HCT116 (cell line): ENCODE results near the gene PLA2G1B. TPM values are rescaled to one million over a fixed set of nuclear protein-coding genes. Genes with fewer than 3 reads are reported as not detected.

ENCODE experiments used
- ATAC-seq: fragments of 200-7000 bp; cut with Tn5 transposase; 2 replicates; pipeline ENCODE4 v1.9.1; 2020; ENCODE audit warnings: mild to moderate bottlenecking, moderate library complexity
- BruUV-seq: library from RNA; stranded (reverse); fragments of 400-500 nt; replicated peaks from 2 replicates; lab custom pipeline; 2021; lab: Mats Ljungman, UMichigan
- CTCF ChIA-PET: fragments of 300-600 bp; sonication (Branson Sonifier 250); formaldehyde crosslinking; loops from one replicate; lab custom pipeline; 2021; ENCODE audit warnings: antibody characterized with exemption; lab: Charles Lee
- POLR2A ChIA-PET: fragments of 300-600, 350-600 bp; sonication (Branson Sonifier 250); formaldehyde crosslinking; loops from one replicate; lab custom pipeline; 2021; ENCODE audit warnings: antibody characterized with exemption; lab: Charles Lee
- RAD21 ChIA-PET, 2 experiments: fragments of 300-600 bp; sonication (Branson Sonifier 250); formaldehyde crosslinking; loops; one replicate each; lab custom pipeline; 2023; ENCODE audit warnings: low total read pairs in 2 of 2; ENCODE audit not compliant: uncharacterized antibody in 2 of 2, unreplicated experiment in 2 of 2, low non-redundant PET in 1 of 2; lab: Charles Lee
- DNase-seq: peaks from one replicate; pipeline ENCODE4 v3.0.0-alpha.2; 2010; ENCODE audit warnings: low read depth, low spot score
- H2AFZ ChIP-seq: fragments of 200-600 bp; shearing (Covaris generic), sonication (generic); 2 replicates; pipeline ENCODE4 v1.6.1; 2017; ENCODE audit warnings: low read depth, mixed run types, mixed read lengths, antibody characterized with exemption, low read length; ENCODE audit not compliant: poor library complexity, severe bottlenecking
- H3K27ac ChIP-seq: 2 replicates; pipeline ENCODE4 v1.5.1; 2012; ENCODE audit warnings: low read depth, low read length
- H3K27me3 ChIP-seq: fragments of 200-600 bp; sonication (generic); 2 replicates; pipeline ENCODE4 v1.6.1; 2016; ENCODE audit warnings: mixed run types, low read length, mixed read lengths; ENCODE audit not compliant: insufficient read depth
- H3K36me3 ChIP-seq, 2 experiments: fragments of 200-500 bp in 1 of 2; fragments of 200-600 bp in 1 of 2; sonication (Bioruptor generic) in 1 of 2; sonication (generic) in 1 of 2; 2 replicates each; pipeline versions ENCODE4 v1.5.1 to v1.6.1; 2014 to 2016; ENCODE audit warnings: low read length in 2 of 2, inconsistent platforms in 1 of 2, mixed read lengths in 1 of 2, mixed run types in 1 of 2; ENCODE audit not compliant: insufficient read depth in 2 of 2, control insufficient read depth in 1 of 2
- H3K4me1 ChIP-seq, 2 experiments: fragments of 200-600 bp in 1 of 2; sonication (generic) in 1 of 2; 2 replicates each; pipeline versions ENCODE4 v1.5.1 to v1.6.1; 2012 to 2017; ENCODE audit warnings: low read length in 2 of 2, inconsistent platforms in 1 of 2, mild to moderate bottlenecking in 1 of 2, mixed read lengths in 1 of 2, mixed run types in 1 of 2, moderate library complexity in 1 of 2; ENCODE audit not compliant: insufficient read depth in 2 of 2, control insufficient read depth in 1 of 2
- H3K4me2 ChIP-seq: fragments of 200-600 bp; sonication (generic); 2 replicates; pipeline ENCODE4 v1.6.1; 2017; ENCODE audit warnings: mixed run types, low read length, mixed read lengths
- H3K4me3 ChIP-seq, 2 experiments: fragments of 200-600 bp in 1 of 2; sonication (generic) in 1 of 2; replicated peaks in 1 of 2; 2 replicates each; pipeline ENCODE4 v1.5.1; 2011 to 2016; ENCODE audit warnings: low read length in 2 of 2, control low read depth in 1 of 2, low read depth in 1 of 2, mild to moderate bottlenecking in 1 of 2, mixed read lengths in 1 of 2, mixed run types in 1 of 2
- H3K79me2 ChIP-seq: fragments of 200-600 bp; sonication (generic); 2 replicates; pipeline ENCODE4 v1.6.1; 2017; ENCODE audit warnings: mild to moderate bottlenecking, mixed run types, low read length, moderate library complexity, mixed read lengths; ENCODE audit not compliant: insufficient read depth
- H3K9ac ChIP-seq: fragments of 200-600 bp; sonication (generic); 2 replicates; pipeline ENCODE4 v1.6.1; 2016; ENCODE audit warnings: low read length, mixed read lengths
- H3K9me2 ChIP-seq: fragments of 200-600 bp; sonication (generic), shearing (Covaris generic); 2 replicates; pipeline ENCODE4 v1.6.1; 2017; ENCODE audit warnings: mixed run types, mild to moderate bottlenecking, moderate library complexity; ENCODE audit not compliant: insufficient read depth
- H3K9me3 ChIP-seq, 2 experiments: fragments of 200-500 bp in 1 of 2; fragments of 200-600 bp in 1 of 2; sonication (Bioruptor generic) in 1 of 2; sonication (generic) in 1 of 2; 2 replicates each; pipeline ENCODE4 v1.6.1; 2014 to 2017; ENCODE audit warnings: low read length in 2 of 2, mixed read lengths in 2 of 2, inconsistent platforms in 1 of 2, low read depth in 1 of 2, mild to moderate bottlenecking in 1 of 2, mixed run types in 1 of 2, moderate library complexity in 1 of 2; ENCODE audit not compliant: control insufficient read depth in 1 of 2, insufficient read depth in 1 of 2
- H4K20me1 ChIP-seq: fragments of 200-600 bp; sonication (generic), shearing (Covaris generic); 2 replicates; pipeline ENCODE4 v1.6.1; 2017; ENCODE audit warnings: mixed run types, mild to moderate bottlenecking, moderate library complexity; ENCODE audit not compliant: insufficient read depth
- CBX3 ChIP-seq: IDR thresholded peaks from 2 replicates; pipeline ENCODE4 v1.6.1; 2012; ENCODE audit warnings: low read depth
- CEBPB ChIP-seq: IDR thresholded peaks from 2 replicates; pipeline ENCODE4 v1.6.1; 2012; ENCODE audit warnings: low read depth
- ELF1 ChIP-seq: IDR thresholded peaks from 2 replicates; pipeline ENCODE4 v1.6.1; 2012; ENCODE audit warnings: low read depth, borderline replicate concordance
- FOSL1 ChIP-seq: IDR thresholded peaks from 2 replicates; pipeline ENCODE4 v1.6.1; 2012; ENCODE audit warnings: low read depth
- MAX ChIP-seq: IDR thresholded peaks from 2 replicates; pipeline ENCODE4 v1.6.1; 2012
- POLR2A ChIP-seq: IDR thresholded peaks from 2 replicates; pipeline ENCODE4 v1.7.0; 2011; ENCODE audit warnings: borderline replicate concordance; ENCODE audit not compliant: insufficient read depth, insufficient read length; ENCODE audit errors: extremely low read depth
- POLR2AphosphoS5 ChIP-seq: IDR thresholded peaks from 2 replicates; pipeline ENCODE4 v1.6.1; 2011; ENCODE audit warnings: mild to moderate bottlenecking, low read depth, low read length, moderate library complexity
- RAD21 ChIP-seq: IDR thresholded peaks from 2 replicates; pipeline ENCODE4 v1.6.1; 2012; ENCODE audit warnings: low read depth, mild to moderate bottlenecking
- SIN3A ChIP-seq: IDR thresholded peaks from 2 replicates; pipeline ENCODE4 v1.6.1; 2012; ENCODE audit warnings: low read depth
- SP1 ChIP-seq: IDR thresholded peaks from 2 replicates; pipeline ENCODE4 v1.6.1; 2012; ENCODE audit warnings: low read depth
- SRF ChIP-seq: IDR thresholded peaks from 2 replicates; pipeline ENCODE4 v1.6.1; 2012; ENCODE audit warnings: low read depth
- TCF7L2 ChIP-seq: IDR thresholded peaks from 2 replicates; pipeline ENCODE4 v1.7.0; 2011; ENCODE audit warnings: borderline replicate concordance, inconsistent platforms; ENCODE audit not compliant: insufficient read depth, insufficient read length; ENCODE audit errors: extremely low read depth
- ZBTB33 ChIP-seq: IDR thresholded peaks from 2 replicates; pipeline ENCODE4 v1.6.1; 2011; ENCODE audit warnings: mild to moderate bottlenecking, low read length, moderate library complexity; ENCODE audit not compliant: insufficient replicate concordance; ENCODE audit errors: extremely low read depth
- ZFX ChIP-seq: fragments of 450-650 bp; IDR thresholded peaks from 2 replicates; pipeline ENCODE4 v1.6.1; 2017
- ZNF274 ChIP-seq: fragments of 200-500 bp; sonication (Bioruptor generic); IDR thresholded peaks from 2 replicates; pipeline ENCODE4 v1.6.1; 2014; ENCODE audit warnings: mild to moderate bottlenecking, low read depth, low read length, inconsistent platforms
- intact Hi-C: fragments of 100-400 bp; cut with micrococcal nuclease; formaldehyde crosslinking; loops from 2 replicates; pipeline ENCODE4 v1.10.0; 2022
- total RNA-seq: library from RNA; stranded (reverse); gene quantifications from one replicate; pipeline ENCODE4 v1.2.1, GENCODE V29; 2021; ENCODE audit not compliant: unreplicated experiment

Gene PLA2G1B
- total RNA-seq, 1 experiment from 2014 or later: 2.0 TPM

GRCh38 chr12:120342175-120343038, 14.8 kb upstream of the PLA2G1B start:
- peaks cover 2 to 3% of the 10 kb centered on the region in 2 experiments; a peak in 2 of 4 replicates for H3K36me3 ChIP-seq
- no TSS peak for BruUV-seq
- TF ChIP-seq FOSL1: no peak
- TF ChIP-seq CEBPB: no peak
- no peak for TF ChIP-seq ZBTB33
- no peak for TF ChIP-seq RAD21
- no peak for TF ChIP-seq TCF7L2
- no peak for TF ChIP-seq SP1
- TF ChIP-seq CBX3: no peak
- no peak for TF ChIP-seq ELF1
- no peak for TF ChIP-seq ZNF274
- no peak for TF ChIP-seq ZFX
- no peak for TF ChIP-seq POLR2A
- TF ChIP-seq MAX: no peak
- TF ChIP-seq SRF: no peak
- TF ChIP-seq POLR2AphosphoS5: no peak
- TF ChIP-seq SIN3A: no peak
- TF ChIP-seq, all 23 proteins: peak for 0
- H3K27ac ChIP-seq: no peak overlapping the region
- H3K9ac ChIP-seq: no peak overlapping the region
- ChIA-PET POLR2A (no interaction called here), CTCF (no interaction called here), RAD21 (no interaction called here)
- no peak overlapping the region for H2AFZ ChIP-seq
- ATAC-seq (no peak), DNase-seq (no peak)
- H4K20me1 ChIP-seq: no peaks in the 10 kb centered on the region
- no peaks in the 10 kb centered on the region for H3K27me3 ChIP-seq
- H3K4me3 ChIP-seq: no peak overlapping the region
- intact Hi-C loops: no loop called here
- no peaks in the 10 kb centered on the region for H3K9me2 ChIP-seq
- H3K4me2 ChIP-seq: no peak overlapping the region
- H3K79me2 ChIP-seq: no peaks in the 10 kb centered on the region
- peaks cover 5% of the 10 kb centered on the region in 2 experiments; a peak in 2 of 4 replicates for H3K9me3 ChIP-seq
- H3K4me1 ChIP-seq: no peaks in the 10 kb centered on the region
